ENCODE measurements around the gene MLLT6. TPM values are rescaled to one million over a fixed set of nuclear protein-coding genes. Genes with fewer than 3 reads are reported as not detected.

MLLT6 gene
- total and polyA plus RNA-seq, 2 of the 13 experiments (the other 11 are each of a cell fraction or from before 2014, with no cell fraction given), result 50.7 to 69.5 TPM

DNA sequence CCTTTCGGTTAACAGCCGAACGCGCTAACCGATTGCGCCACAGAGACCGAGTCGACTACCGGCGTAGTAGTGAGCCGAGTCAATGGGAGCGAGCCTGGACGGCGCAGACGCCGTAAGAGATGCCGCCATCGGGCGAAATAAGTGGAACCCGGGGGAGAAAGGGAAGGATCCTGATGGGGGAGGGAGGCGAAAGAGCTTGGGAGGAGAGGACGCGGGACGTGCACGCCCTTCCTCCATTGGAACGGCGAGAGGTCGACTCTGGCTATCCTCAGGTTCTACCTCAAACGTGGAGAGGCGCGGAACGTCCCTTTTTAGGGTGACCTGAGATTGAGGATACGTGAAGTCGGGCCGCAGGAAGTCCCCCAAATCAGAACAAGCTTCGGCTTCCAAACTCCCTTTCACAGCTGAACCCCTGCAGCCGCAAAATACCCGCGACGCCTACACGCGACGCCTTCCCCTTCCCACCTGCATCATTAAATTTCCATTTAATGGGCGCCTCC lies 46.8 kb downstream of the MLLT6 start (continued):
- TF ChIP-seq, protein P1, sequence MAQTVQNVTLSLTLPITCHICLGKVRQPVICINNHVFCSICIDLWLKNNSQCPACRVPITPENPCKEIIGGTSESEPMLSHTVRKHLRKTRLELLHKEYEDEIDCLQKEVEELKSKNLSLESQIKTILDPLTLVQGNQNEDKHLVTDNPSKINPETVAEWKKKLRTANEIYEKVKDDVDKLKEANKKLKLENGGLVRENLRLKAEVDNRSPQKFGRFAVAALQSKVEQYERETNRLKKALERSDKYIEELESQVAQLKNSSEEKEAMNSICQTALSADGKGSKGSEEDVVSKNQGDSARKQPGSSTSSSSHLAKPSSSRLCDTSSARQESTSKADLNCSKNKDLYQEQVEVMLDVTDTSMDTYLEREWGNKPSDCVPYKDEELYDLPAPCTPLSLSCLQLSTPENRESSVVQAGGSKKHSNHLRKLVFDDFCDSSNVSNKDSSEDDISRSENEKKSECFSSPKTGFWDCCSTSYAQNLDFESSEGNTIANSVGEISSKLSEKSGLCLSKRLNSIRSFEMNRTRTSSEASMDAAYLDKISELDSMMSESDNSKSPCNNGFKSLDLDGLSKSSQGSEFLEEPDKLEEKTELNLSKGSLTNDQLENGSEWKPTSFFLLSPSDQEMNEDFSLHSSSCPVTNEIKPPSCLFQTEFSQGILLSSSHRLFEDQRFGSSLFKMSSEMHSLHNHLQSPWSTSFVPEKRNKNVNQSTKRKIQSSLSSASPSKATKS (CRISPR knock-in tag; IDR thresholded peaks at IDR 0.05), result no peak
- peak; percentile 66; the same call in 1 of the 2 replicates for TF ChIP-seq CHD4 (IDR thresholded peaks at IDR 0.05; ENCODE audit: borderline replicate concordance, low read length)
- peak; percentile 38 for TF ChIP-seq SKI (IDR thresholded peaks at IDR 0.05; ENCODE audit: partially characterized antibody)
- TF ChIP-seq ARNT2 (CRISPR knock-in tag; IDR thresholded peaks at IDR 0.05; ENCODE audit: low read depth), result peak; percentile 43; the same call in 1 of the 2 replicates
- TF ChIP-seq, protein P2, sequence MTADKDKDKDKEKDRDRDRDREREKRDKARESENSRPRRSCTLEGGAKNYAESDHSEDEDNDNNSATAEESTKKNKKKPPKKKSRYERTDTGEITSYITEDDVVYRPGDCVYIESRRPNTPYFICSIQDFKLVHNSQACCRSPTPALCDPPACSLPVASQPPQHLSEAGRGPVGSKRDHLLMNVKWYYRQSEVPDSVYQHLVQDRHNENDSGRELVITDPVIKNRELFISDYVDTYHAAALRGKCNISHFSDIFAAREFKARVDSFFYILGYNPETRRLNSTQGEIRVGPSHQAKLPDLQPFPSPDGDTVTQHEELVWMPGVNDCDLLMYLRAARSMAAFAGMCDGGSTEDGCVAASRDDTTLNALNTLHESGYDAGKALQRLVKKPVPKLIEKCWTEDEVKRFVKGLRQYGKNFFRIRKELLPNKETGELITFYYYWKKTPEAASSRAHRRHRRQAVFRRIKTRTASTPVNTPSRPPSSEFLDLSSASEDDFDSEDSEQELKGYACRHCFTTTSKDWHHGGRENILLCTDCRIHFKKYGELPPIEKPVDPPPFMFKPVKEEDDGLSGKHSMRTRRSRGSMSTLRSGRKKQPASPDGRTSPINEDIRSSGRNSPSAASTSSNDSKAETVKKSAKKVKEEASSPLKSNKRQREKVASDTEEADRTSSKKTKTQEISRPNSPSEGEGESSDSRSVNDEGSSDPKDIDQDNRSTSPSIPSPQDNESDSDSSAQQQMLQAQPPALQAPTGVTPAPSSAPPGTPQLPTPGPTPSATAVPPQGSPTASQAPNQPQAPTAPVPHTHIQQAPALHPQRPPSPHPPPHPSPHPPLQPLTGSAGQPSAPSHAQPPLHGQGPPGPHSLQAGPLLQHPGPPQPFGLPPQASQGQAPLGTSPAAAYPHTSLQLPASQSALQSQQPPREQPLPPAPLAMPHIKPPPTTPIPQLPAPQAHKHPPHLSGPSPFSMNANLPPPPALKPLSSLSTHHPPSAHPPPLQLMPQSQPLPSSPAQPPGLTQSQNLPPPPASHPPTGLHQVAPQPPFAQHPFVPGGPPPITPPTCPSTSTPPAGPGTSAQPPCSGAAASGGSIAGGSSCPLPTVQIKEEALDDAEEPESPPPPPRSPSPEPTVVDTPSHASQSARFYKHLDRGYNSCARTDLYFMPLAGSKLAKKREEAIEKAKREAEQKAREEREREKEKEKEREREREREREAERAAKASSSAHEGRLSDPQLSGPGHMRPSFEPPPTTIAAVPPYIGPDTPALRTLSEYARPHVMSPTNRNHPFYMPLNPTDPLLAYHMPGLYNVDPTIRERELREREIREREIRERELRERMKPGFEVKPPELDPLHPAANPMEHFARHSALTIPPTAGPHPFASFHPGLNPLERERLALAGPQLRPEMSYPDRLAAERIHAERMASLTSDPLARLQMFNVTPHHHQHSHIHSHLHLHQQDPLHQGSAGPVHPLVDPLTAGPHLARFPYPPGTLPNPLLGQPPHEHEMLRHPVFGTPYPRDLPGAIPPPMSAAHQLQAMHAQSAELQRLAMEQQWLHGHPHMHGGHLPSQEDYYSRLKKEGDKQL (CRISPR knock-in tag; IDR thresholded peaks at IDR 0.05; ENCODE audit: low read depth), result 0 out of 2 replicates have a peak, but pooled peaks have one; percentile 15
- no peak for TF ChIP-seq ZNF225 (CRISPR knock-in tag; IDR thresholded peaks at IDR 0.05)
- no peak for TF ChIP-seq AKAP8 (CRISPR knock-in tag; IDR thresholded peaks at IDR 0.05)
- TF ChIP-seq PLRG1 (conservative IDR thresholded peaks at IDR 0.05), result no peak
- TF ChIP-seq, protein P3, sequence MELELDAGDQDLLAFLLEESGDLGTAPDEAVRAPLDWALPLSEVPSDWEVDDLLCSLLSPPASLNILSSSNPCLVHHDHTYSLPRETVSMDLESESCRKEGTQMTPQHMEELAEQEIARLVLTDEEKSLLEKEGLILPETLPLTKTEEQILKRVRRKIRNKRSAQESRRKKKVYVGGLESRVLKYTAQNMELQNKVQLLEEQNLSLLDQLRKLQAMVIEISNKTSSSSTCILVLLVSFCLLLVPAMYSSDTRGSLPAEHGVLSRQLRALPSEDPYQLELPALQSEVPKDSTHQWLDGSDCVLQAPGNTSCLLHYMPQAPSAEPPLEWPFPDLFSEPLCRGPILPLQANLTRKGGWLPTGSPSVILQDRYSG (CRISPR knock-in tag; IDR thresholded peaks at IDR 0.05), result no peak
- peak; percentile 48; the same call in 1 of the 2 replicates for TF ChIP-seq ZNF296 (CRISPR knock-in tag; conservative IDR thresholded peaks at IDR 0.05)
- TF ChIP-seq, protein P4, sequence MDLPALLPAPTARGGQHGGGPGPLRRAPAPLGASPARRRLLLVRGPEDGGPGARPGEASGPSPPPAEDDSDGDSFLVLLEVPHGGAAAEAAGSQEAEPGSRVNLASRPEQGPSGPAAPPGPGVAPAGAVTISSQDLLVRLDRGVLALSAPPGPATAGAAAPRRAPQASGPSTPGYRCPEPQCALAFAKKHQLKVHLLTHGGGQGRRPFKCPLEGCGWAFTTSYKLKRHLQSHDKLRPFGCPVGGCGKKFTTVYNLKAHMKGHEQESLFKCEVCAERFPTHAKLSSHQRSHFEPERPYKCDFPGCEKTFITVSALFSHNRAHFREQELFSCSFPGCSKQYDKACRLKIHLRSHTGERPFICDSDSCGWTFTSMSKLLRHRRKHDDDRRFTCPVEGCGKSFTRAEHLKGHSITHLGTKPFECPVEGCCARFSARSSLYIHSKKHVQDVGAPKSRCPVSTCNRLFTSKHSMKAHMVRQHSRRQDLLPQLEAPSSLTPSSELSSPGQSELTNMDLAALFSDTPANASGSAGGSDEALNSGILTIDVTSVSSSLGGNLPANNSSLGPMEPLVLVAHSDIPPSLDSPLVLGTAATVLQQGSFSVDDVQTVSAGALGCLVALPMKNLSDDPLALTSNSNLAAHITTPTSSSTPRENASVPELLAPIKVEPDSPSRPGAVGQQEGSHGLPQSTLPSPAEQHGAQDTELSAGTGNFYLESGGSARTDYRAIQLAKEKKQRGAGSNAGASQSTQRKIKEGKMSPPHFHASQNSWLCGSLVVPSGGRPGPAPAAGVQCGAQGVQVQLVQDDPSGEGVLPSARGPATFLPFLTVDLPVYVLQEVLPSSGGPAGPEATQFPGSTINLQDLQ (CRISPR knock-in tag; IDR thresholded peaks at IDR 0.05), result peak; percentile 70; the same call in 1 of the 2 replicates
- TF ChIP-seq HCFC1 (IDR thresholded peaks at IDR 0.05; ENCODE audit: low read depth, low read length), result no peak; the same call in 1 of the 2 replicates
- no peak for TF ChIP-seq ISL2 (CRISPR knock-in tag; IDR thresholded peaks at IDR 0.05)
- TF ChIP-seq, protein P5, sequence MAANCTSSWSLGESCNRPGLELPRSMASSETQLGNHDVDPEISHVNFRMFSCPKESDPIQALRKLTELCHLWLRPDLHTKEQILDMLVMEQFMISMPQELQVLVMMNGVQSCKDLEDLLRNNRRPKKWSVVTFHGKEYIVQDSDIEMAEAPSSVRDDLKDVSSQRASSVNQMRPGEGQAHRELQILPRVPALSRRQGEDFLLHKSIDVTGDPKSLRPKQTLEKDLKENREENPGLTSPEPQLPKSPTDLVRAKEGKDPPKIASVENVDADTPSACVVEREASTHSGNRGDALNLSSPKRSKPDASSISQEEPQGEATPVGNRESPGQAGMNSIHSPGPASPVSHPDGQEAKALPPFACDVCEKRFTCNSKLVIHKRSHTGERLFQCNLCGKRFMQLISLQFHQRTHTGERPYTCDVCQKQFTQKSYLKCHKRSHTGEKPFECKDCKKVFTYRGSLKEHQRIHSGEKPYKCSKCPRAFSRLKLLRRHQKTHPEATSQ (CRISPR knock-in tag; IDR thresholded peaks at IDR 0.05; ENCODE audit: borderline replicate concordance), result no peak; the same call in 1 of the 2 replicates
- no peak for TF ChIP-seq ZNF644 (CRISPR knock-in tag; IDR thresholded peaks at IDR 0.05; ENCODE audit: low read depth)
- no peak for TF ChIP-seq ISX (CRISPR knock-in tag; conservative IDR thresholded peaks at IDR 0.05)

Measured in HepG2 (cell line).